GM18511 (cell line): ENCODE results near the gene SLC38A10.
A peak's percentile ranks its signal among the peaks of the same experiment; 100 is the strongest.

ENCODE experiments used
- ATAC-seq: cut with Tn5 transposase; IDR thresholded peaks from one replicate; pipeline ENCODE4 v1.9.1; 2021; ENCODE audit warnings: mild to moderate bottlenecking, moderate library complexity; ENCODE audit not compliant: unreplicated experiment

SLC38A10 gene

DNA sequence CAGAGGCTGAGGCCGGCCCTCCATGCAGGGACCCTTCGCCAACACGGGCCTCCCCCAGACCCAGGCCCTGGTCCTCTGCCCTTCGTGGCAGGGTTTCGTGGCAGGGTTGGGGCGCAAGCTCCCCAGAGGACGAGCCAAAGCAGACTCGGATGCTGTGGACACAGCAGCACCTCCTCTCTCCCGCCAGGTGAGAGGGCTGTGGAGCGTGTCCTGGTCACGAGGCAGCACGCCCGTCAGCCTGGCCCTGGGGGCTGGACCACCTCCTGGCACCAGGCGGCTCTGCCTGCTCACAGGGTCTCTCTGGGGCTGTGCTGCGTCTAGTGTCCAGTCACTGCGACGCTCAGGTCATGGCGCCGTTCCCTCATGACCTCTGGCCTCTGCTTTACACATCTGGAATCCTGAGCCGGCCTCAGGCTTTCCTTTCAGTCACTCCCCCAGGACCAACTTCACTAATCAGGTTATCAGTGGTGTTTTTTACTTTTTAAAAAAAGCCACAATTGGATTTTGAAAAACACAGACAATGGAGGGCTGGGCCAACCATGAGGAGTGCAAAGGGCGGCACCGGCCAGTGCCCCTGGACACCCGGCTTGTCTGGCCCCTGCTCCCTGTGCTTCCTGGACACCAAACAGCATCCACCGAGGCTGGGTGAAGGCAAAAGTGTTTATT is 50.6 kb downstream of the SLC38A10 start:
- no peak for ATAC-seq

DNA sequence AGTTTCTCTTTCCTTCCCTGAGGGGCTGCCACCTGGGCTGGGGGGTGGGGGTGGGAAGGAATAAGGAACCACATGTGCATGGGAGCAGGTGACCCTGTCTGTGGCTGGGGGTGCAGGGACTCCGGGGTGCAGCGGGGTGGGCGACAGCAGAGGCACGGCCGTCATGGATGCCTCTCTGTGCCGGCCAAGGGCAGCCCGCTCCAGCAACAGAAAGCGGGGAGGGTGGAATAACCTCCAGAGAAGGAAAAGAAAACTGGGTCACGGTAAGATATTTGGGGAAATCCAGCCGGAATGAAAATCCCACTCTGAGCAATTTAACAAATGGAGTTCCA is 51.8 kb downstream of the SLC38A10 start:
- ATAC-seq = no peak

DNA sequence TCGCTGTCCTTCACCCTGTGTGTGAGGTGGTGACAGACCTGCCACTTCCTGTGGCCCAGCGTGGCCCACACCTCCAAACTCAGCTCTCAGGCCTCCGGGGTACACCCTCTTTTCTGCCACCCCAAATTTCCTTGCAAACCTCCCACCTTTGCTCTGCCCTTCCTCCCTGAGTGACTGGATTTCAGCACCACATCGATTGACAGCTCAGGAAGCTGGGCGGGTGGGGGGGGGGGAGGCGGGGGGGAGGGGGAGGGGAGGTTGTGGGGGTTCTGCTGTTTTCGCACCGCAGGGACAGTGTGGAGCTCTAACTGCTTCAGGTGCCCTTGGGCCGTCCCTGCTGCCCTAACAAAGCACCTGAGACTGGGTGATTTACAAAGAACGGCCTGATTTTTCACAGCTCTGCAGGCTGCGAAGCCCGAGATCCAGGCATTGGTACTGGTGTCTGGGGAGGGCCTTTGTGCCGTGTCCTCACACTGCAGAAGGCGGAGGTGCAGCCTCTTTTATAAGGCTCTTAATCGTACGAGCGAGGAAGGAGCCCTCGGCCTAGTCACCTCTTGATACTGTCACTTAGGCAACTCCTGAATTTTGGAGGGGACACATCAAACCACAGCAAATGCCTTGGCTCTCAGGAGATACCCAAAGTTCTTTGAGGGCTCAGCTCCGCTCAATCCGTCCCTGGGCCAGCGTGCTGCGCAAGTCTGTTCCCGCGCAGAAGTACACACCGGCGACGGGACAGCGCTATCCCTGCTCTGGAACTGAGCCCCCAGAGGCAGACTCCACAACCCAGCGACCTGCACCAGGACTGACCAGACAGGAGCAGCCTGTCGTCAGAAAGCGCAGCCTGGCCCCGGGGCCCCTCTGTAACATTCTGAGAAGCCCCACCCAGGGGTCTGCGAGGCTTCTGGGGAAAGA is 52.4 kb downstream of the SLC38A10 start:
- ATAC-seq = no peak

DNA sequence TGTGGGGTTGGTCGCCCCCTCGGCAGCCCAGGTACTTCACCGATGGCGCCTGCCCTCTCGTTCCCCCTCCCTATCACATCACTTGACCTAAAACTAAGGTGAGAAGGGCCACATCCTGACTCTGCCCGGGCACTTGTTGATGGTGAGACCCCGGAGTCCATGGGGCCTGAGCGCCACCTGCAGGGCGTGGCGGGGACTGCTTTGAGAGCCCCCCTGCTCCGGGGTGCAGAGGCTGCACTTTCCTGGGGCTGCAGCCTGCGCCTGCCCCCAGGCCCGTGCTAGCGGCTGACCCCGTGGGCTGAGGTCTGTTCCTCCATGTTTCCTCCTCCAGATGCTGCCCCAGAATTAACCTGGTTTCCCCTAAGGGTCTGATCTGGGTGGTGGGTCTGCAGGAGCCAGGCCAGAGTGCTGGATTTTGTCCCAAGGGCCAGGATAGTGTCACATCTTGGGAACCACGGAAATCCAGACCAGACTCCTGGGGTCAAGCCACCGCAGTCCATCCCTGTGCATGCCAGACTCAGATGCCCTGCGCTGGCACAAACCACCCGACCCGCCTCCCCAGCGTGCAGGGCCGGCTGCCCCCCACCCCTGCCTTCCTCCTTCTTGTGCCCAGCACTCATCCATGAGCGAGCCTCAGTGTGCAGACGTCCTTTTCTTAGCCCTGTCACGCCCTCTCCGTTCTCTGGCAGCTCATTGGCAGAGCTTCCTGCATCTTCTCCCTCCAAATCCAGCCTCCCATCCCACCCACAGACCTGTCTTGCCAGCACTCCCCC is 53.3 kb downstream of the SLC38A10 start:
- ATAC-seq = no peak

DNA sequence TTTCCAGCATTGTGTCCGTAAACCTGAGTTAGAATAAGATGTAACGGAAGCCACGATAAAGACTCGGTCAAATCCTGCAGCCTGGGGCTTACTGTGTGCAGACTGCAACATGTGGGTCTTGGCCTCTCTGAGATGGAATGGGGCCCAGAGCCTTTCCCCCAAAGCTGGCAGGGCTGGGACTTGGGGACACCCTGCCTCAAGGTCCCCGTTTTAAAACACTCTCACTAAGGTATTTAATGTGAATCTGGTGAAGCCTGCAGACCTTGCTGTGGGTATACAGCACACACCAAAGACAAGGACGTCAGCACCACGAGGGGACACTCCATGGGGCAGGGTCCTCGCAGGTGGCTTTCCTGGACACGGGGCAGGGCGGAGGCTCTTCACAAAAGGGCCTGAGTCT is 53.9 kb downstream of the SLC38A10 start:
- ATAC-seq = no peak

DNA sequence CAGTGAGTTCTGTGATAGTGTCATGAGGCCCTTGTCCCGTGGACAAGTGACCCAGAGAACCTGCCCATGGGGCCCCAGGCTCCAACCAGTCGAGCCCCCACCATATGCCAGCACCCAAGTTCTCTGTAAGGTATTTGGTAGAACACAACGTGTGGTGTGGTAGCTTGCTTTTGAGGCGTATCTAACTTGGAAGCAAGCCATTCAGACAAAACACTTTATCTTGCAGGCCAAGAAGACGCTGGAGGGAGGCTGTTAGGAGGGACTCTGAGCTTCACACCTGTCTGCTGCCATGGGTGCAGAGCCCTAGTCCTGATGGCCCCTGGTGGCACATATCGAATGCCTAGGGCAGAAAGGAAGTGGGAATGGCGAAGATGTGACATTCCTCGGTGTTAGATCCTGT is 54.3 kb downstream of the SLC38A10 start:
- no peak for ATAC-seq

DNA sequence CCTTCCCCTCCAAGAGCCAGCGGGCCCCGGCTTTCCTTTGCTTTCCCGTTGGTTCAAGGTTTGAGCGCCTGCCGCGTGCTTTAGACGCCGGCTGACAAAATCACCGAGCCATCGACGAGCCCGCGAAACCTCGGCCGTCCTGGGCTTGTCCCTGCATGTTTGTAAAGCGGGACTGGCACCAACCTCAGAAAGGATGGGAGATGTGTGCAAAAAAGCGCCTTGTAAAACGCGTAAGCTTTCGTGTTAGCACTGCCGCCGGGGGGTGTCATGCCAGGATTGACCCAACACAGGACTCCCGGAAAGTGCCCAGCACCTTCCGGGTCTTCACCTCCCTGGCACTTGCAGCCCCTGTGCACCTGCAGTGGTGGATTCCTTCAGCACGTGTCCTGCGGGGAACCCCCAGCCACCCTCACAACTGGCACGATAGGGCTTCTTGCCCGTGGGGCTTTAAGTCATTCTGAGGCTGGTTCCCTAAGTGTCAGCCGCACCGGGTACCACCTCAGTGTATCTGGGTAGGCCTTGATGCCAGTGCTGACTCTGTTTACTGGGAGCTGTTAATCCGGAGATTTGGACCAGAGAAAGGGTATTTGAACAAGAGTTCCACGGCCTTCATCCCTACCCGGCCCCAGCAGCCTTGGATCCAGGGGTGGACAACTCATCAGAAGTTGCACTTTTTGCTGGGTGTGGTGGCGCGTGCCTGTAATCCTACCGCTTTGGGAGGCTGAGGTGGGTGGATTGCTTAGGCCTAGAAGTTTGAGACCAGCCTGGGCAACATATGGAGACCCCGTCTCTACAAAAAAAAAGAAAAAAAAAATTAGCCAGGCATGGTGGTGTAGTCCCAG is 55.2 kb downstream of the SLC38A10 start:
- ATAC-seq = no peak

DNA sequence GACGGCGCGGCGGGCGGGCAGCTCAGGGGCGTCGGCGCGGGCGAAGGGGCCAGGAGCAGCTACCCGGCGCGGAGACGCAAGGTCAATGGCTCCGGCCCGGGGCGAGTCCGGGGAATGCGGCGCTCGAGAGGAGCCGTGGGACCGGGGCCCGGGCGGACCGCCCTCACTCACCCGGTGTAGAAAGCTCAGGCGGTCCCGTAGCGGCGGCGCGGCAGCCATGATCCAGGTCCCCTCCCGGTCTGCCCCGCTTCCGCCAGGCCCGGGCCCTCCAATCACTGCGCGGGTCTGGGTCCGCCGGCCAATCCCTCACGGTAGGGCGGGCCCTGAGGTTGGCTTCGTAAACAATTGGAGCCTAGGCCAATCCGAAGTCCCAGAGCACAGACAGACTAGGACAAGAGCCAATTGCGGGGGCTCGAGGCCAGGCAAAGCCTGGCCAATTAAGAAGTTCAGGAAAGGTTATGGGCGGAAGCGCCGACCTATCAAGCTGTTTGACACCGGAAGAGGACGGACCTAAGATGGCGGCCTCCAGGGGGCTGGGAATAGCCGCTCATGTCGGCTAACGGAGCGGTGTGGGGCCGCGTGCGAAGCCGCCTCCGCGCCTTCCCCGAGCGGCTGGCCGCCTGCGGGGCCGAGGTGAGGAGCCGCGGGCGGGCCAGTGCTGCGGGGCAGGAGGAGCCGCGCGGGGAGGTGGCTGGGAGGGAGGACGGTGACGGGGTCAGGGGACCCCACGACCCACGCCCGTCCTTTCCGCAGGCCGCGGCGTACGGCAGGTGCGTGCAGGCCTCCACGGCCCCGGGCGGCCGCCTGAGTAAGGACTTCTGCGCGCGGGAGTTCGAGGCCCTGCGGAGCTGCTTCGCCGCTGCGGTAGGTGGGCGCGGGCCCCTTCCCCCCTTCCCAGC is 56.0 kb downstream of the SLC38A10 start, which contains the start of the genes NDUFAF8 and TEPSIN:
Gene NDUFAF8 (plus strand): TSS at position 504 of the 899 bp plus-strand sequence. CDS start 46 bp downstream, at position 550.
Gene TEPSIN (minus strand): TSS at position 241 of the 899 bp plus-strand sequence. CDS start 22 bp downstream, at position 219.
- peak; percentile 95 for ATAC-seq

DNA sequence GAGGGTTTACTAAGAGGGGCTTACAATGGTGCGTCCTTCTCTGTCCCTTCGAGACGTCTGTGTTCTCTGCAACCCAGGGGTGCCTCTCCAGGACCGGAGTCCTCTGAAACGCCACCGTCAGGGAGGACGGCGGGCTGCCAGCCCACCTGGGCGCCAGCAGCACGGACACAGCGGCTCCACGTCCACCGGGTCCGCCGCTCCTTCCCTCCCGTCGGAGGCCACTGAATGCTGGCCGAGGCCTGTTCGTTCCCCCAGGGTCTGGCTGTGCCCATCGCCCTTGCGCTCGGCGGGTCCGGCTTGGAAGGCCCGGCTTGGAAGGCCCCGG is 56.7 kb downstream of the SLC38A10 start:
- no peak for ATAC-seq

DNA sequence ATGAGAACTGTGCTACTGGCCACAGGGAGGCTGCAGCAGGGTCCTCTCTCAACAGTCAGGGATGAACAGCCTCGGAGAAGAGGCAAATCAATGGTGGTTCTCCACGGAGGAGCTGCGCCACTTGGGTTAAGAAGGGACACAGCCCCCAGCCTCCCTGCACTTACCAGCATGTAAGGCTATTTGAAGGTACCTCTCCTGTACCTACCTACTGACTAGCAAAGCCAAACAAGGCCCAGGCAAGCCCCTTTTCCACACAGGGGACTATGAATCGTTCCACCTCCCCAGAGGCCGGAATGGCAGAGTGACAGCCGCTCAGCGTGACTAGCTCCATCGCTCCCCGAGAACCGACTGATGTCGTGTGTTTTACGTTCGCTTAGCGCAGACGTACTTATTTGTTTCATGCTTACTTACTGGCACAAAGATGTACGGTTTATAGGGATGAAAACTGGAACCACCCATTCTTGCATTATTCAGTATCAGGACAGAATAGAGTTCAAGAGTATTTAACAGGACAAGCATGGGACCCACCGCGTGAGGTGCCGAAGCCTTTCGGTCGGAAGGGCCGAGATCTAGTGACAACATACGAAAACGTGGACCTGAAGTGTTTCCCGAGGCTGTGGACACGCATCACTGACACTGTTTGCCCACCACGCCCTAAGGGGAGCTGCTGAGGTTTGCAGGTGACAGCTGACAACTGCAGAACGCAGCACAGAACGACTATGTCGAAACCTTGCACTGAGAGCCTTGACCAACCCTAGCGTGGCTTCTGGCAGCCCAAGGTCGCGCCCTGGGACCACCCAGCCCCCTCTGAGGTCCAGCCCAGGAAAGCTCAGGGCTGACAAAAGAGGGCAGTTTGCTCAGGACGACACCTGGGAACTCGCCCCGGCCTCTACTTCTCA is 57.3 kb downstream of the SLC38A10 start:
- no peak for ATAC-seq

DNA sequence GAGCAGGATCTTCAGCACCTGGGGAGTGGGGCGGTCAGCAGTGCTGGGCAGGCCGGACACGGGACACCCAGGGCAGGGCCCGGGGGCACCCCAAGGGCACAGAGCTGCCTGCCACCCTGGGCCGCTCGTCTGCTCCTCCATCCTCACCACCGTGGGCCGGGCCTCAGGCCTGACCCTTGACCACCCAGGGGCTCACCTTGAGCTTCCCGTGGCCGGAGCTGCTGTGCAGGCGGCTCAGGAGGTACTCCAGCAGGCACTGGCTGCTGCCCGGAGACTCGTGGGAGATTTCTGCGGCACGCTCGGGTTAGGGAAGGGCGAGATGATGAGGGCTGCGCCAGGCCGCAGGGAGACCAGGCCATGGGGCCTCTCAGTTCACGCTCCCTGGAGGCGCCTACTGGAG is 58.3 kb downstream of the SLC38A10 start:
- no peak for ATAC-seq

DNA sequence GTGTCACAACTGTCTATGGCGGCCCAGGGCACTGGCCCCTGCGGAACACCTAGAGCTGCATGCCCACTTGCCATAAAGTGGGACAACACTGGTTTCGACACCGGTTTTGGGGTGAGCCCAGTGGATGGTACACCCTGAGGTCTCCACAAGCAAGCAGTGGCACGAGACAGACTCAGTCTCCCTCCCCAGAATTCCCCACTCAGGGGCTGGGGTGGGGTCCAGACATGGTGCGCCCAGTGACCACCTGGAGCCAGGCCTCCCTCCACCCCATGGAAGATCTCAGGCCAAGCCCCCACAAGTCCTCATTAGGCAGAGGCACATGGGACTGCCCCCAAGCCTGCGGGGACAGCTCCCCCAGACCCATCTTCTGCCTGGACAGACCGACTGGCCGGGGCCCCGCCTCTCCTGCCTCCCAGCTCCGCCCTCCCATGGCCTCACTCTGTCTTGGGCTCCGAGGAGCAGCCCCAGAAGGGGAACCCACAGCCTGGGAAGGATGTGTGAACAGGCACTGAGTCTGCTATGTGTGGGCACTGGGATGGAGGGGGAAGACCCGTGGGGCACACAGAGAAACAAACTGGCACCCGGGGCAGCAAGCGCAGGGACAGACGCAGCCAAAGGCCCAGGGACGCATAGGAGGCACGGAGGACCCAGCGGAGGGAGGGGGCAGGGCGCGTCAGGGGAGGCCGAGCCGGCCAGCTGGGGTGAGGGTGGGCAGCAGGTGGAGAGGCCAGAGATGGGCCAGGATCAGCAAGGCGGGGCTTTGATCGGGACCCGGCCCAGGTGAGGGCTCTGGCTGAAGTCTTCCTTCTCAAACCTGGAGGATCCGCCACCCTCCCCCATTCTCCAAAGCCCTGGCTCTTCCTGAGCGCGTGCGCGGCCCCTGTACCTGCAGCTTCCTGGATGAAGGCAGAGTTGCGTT is 59.0 kb downstream of the SLC38A10 start:
- no peak for ATAC-seq

DNA sequence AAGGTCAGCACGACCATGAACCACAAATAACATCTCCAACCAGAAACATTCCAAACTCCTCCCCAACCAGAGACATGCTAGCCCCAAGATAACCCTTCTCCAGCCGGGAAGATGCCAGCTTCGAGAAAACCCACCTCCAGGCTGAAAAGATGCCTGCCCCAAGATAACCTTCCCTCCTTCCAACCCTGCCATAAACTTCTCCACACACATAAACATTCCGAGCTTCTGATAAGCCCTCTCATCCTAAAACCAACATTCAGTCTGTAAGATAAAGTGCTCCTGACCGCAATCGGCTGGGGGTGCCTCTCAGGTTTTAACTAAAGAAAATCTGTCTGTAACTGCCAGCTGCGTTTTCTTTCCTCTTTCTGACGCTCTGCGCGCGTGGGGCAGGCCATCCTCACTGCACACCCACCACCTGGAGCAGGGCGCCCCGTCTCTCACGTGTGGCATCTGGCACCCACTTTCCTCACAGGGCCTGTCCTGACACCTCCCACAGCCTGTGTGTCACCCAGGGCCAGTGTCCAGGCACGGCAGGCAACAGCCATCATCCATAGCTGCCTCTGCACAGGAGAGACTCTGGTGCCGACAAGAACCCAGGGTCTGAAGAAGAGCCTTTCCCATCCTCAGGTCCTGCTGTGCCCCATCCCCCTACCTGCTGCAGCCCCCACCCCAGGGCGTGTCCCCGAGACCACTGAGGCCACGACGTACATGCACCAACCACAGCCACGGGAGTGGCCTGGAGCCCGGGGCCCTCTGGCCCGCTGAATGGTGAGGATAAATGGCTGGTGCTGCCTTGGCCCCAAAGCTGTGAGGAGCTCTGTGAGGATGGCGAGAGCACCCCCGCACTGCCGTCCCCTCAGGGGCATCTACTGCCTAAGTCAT is 59.9 kb downstream of the SLC38A10 start:
- ATAC-seq = no peak

DNA sequence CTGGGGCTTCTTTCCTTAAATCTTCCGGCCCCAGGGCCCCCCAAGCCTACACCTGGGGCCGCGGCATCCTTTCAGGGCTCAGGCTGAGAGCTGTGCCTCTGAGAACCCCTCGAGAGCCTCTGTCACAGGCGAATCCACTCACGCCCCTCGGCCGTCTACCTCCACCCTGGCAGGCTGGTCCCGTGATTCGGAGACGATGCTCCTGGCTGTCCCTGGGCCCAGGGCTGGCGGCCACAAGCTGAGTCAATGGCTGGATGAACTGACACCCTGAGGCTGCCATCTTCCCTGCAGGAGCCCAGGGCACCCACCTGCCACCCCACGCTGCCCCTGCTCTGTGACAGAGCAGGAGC is 60.6 kb downstream of the SLC38A10 start:
- no peak for ATAC-seq

DNA sequence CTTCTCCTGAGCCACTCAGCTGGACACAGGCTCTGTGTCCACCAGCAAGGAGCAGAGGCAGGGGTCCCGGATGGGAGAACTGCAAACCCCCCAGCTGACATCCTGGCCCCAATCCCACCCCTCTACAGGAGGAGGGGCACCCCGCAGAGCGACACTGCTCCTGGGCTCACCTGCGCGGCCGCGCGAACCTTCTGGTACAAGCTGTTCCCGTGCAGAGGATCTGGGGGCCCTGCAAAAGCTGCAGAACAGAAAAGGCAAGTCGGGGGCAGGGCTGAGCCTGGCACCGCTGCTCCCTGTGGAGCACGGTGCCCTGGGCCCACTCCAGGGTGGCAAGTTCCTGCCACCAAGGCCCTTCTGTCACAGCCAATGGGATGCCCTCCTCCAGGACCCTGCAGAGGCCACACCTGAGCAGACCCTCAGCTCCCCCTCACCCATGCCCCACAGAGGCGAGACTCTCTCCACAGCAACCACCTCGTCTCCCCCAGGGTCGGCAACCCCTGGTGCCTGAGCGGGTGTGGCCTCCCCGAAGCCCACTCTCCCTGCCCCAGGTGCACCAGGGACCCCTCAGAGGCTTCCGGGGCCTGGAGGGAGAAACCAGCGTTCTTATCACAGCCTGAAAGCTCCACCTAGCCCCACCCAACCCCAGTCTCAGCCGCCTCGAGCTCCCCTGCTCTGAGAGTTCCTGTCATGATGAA is 61.1 kb downstream of the SLC38A10 start:
- no peak for ATAC-seq

DNA sequence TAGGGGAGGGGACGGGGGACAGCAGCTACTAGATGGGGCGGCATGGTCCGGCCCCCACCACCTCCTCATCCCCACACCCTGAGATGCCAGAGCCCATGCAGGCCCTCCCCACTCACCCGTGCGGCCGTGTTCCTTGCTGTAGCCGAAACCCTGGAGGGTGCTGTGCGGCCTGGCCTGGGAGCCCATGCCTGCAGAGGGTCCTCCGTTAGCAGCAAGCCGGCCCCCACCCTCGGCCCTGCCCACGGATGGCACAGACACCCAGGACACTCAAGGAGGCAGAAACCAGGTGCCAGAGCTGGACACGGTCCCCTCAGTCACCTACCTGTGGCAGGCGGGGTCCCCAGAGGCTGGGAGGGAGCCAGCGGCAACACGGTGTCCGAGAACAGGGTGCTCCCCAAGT is 61.8 kb downstream of the SLC38A10 start:
- no peak for ATAC-seq
